Hematopoietic multipotent progenitor cell treated with erythropoietin and hydrocortisone succinate and interleukin-3 and kit ligand, for 17 days (in vitro differentiated cells): ENCODE results near the gene NME3.
"Not testable (repeated sequence)": the region's sequence is repeated elsewhere in the genome, so short reads cannot be mapped to it uniquely, and the experiment has no call there.

Experiments used
- DNase-seq: peaks from one replicate; pipeline ENCODE4 v3.0.0-alpha.2; 2015; ENCODE audit warnings: low spot score

NME3 gene

DNA sequence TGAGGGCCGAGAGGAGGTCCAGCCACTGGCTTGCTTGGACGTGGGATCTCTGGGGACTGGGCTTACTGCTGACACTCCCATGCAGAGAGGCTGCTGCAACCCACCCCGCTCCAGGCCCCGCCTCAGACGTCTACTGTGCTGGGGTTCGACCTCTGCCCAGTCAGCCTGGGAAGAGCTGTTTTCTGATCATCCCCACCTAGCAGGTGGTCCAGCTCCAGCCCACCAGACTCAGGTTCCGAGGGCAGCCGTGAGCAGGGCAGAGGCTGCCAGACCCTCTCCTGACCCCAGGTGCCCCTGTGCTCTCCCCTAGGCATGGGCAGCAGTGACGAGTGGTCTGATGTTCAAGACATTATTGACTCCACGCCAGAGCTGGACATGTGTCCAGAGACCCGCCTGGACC is 23.4 kb downstream of the NME3 start:
- no peak for DNase-seq

- DNase-seq, result no peak
Observed at GRCh38 chr16:1746693-1747195, 24.6 kb downstream of the NME3 start.

DNA sequence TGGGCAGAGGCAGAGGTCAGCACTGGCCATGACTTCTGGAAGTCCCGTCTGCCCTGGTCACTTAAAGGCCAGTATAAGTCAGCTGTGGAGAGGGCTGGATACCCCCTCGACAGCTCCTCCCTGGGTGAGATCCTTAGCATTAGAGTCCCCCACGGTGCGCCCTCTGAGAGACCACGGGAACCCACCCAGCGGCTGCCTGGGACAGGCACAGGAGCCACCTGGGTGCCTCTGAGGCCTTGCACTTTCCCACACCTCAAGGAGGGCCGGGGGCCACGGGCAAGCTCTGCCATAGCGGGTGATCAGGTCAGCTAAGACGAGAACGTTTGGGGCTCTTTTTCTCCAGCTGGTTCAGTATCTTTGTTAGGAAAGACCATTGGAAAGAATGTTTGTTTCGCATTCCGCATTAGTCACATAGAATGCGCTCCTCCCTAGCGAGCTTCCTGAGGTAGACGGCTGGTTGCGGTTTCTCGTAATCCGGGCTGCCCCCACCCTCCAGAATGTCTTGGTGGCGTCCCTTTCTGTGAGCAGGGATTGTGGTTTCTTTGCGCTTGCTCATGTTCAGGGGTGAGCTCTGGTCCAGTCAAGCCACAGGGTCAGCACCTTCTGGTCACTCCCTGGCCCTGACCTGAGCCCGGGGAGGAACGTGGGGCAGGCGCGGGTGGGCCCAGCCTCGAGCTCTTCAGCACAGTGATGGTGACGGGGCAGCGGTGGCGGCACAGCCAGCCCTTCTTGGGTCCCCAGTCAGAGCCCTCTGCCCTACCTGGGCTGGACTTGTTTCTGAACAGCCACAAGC is 25.2 kb downstream of the NME3 start:
- no peak for DNase-seq

GRCh38 chr16:1745181-1745899 is 26.0 kb downstream of the NME3 start:
- DNase-seq, result no peak

GRCh38 chr16:1744338-1744840 is 27.0 kb downstream of the NME3 start:
- no peak for DNase-seq

- no peak for DNase-seq
Observed at GRCh38 chr16:1743376-1744337, 27.7 kb downstream of the NME3 start.

- no peak for DNase-seq
Observed at GRCh38 chr16:1741553-1742165, 29.7 kb downstream of the NME3 start.

GRCh38 chr16:1740781-1741490 is 30.4 kb downstream of the NME3 start:
- no peak for DNase-seq

DNA sequence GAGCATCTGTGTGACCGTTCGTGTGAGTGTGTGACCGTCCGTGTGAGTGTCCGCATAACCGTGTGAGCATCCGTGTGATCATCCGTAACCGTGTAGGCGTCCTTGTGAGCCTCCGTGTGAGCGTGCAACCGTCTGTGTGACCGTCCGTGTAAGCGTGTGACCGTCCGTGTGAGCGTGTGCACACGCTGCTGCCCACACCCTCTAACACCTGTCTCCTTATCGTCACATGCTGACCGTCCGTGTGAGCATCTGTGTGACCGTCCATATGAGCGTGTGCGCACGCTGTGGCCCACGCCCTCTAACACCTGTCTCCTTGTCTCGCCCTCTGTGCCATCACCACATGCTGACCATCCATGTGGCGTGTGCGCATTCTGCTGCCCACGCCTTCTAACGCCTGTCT is 31.1 kb downstream of the NME3 start:
- no peak for DNase-seq

GRCh38 chr16:1734816-1735215 is 36.5 kb downstream of the NME3 start:
- DNase-seq, result no peak

DNA sequence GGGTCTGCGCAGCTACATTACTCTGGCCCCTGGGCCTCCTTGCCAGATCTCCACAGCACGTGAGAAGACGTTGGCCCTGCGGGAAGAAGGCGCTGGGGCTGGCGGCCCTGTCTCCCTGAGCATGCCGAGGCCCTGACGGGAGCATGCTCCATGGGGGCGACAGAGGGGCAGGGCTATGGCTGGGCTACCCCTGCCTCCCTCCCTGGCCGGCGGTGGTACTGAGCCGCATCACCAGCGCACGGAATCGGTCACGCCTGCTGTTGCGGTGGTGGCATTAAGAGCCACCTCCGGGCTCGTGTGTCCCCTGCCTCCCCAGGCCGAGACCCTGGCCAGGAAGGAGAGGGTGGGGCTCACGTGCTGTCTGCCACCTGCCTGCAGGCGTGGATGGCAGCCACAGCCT is 37.2 kb downstream of the NME3 start:
- DNase-seq, result no peak

GRCh38 chr16:1732551-1732987 is 38.8 kb downstream of the NME3 start:
- not testable (repeated sequence) for DNase-seq

DNA sequence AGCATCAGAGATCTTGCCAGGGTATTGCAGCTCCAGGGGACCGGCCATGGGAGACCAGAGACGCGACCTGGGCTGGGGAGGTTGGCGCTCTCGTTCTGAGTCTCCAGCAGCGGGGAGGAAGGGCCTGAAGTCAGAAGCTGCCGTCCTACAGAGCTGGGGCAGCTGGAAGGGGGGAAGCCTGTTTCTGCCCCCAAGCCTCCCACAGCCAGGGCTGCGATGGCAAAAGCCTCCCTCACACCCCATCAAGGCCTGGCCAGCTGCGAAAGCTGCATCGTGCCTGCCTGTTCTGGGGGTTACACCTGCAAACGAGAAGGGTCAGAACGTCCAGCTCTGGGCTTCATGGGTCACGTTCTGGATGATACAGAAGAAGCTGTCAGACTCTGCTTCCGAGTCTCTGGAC is 39.3 kb downstream of the NME3 start:
- DNase-seq, result no peak

DNA sequence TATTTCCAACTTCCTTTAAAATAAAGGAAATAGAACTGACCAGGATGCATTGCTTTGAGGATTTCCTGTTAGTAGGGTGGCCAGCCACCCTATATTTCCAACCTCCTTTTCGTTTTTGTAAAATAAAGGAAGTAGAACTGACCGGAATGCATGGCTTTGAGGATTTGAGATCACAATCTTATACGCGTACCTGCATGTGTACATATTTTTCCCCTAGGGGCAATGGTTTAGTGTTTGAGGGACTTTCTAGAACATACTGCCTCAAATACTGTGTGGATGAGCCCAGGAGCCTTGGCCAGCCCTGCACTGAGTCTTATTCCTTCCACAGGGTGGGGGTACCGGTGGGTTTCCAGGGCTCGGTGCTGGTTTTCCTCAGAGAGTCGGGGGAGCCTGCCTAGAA is 39.7 kb downstream of the NME3 start:
- DNase-seq, result no peak

- no peak for DNase-seq
Observed at GRCh38 chr16:1731073-1731472, 40.3 kb downstream of the NME3 start.

DNA sequence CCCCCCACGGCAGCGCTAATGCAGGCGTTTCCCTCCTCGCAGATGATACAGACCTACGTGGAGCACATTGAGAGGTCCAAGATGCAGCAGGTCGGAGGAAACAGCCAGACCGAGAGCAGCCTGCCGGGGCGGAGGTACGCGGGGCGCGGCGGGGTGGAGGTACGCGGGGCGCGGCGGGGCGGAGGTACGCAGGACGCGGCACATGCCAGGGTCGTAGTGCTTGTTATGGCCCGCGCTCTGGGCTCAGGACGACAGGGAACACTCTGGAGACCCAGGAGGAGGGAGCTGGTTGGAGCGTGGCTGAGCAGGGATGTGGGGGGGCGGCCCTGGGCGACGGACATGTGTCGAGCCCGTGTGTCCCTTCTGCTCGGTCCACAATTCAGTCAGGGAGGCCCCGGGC is 41.9 kb downstream of the NME3 start:
- no peak for DNase-seq

- DNase-seq, result no peak
Observed at GRCh38 chr16:1729026-1729425, 42.3 kb downstream of the NME3 start.

- DNase-seq, result no peak
Observed at GRCh38 chr16:1727651-1728624, 43.4 kb downstream of the NME3 start.

DNA sequence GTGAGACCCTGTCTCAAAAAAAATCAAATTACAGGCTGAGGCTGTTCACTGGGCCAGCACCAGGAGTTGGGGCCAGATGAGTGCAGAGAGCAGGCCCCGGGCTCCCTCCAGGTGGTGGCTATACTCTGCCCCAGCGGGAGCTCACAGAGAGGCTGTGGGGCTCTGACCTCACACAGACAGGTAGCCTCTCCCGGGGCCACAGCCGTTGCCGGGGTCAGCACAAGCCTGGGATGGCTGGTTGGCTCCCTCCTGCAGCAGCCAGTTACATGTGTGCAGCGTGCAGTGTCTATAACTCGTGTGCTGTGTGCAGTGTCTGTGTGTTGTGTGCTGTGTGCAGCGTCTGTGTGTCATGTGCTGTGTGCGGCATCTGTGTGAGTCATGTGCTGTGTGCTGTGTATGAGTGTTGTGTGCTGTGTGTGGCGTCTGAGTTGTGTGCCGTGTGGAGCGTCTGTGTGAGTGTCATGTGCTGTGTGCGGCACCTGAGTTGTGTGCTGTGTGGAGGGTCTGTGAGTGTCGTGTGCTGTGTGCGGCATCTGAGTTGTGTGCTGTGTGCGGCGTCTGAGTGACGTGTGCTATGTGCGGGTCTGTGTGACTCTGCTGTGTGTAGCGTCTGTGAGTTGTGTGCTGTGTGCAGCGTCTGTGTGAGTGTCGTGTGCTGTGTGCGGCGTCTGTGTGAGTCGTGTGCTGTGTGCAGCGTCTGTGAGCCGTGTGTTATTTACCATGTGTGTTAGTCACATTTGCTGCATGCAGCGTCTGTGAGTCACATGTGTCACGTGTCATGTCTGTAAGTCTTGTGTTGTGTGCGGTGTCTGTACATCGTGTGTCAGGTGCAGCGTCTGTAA is 44.5 kb downstream of the NME3 start:
- DNase-seq, result no peak
